ENCODE results near the gene ZNF830. TPM values are rescaled to one million over a fixed set of nuclear protein-coding genes. Genes with fewer than 3 reads are reported as not detected.

The ZNF830 gene
- total and polyA plus RNA-seq, 4 donors, result 3.6 to 6.9 (median 4.6) TPM

GRCh38 chr17:34998205-34998604 is 36.9 kb downstream of the ZNF830 start:
- H3K27ac ChIP-seq (ENCODE audit: low read depth in 1 of 2, low read length in 2 of 2), result no peak overlapping the region
- H3K9me3 ChIP-seq (ENCODE audit: control insufficient read depth in 4 of 4, low read length in 3 of 4), result no peaks in the 10 kb centered on the region
- H3K36me3 ChIP-seq (ENCODE audit: control insufficient read depth in 4 of 4, insufficient read depth in 3 of 4, low read depth in 1 of 4, low read length in 3 of 4), result peaks cover 0 to 32% (median 18%) of the 10 kb centered on the region in 4 donors
- no peaks in the 10 kb centered on the region for H3K27me3 ChIP-seq (ENCODE audit: control insufficient read depth in 4 of 4, insufficient read depth in 4 of 4, low read length in 3 of 4)
- DNase-seq (ENCODE audit: low spot score), result peak; percentile 81
- no peak overlapping the region for H3K9ac ChIP-seq (ENCODE audit: low read depth in 1 of 2, low read length in 2 of 2)
- H3K4me1 ChIP-seq (ENCODE audit: control insufficient read depth in 4 of 4, insufficient read depth in 4 of 4, low read length in 3 of 4), result no peaks in the 10 kb centered on the region
- WGBS, result 28% methylated on average over 5 of the region's 5 CpGs
- TF ChIP-seq RAD21 (IDR thresholded peaks at IDR 0.05), result peak; percentile 99
- no peak for TF ChIP-seq GABPA (IDR thresholded peaks at IDR 0.05 in 1 of 2, conservative IDR thresholded peaks at IDR 0.05 in 1 of 2)
- TF ChIP-seq ZBTB33 (IDR thresholded peaks at IDR 0.05), result no peak
- peak; percentile 91 for TF ChIP-seq CTCF (IDR thresholded peaks at IDR 0.05; ENCODE audit: low read depth, low read length, missing input control)
- no peak overlapping the region for H3K4me3 ChIP-seq (ENCODE audit: low read depth in 1 of 3, low read length in 3 of 3)

- WGBS, result 99% methylated on average over 2 of the region's 2 CpGs
- Histone ChIP-seq H3K36me3 (ENCODE audit: control insufficient read depth in 4 of 4, insufficient read depth in 3 of 4, low read depth in 1 of 4, low read length in 3 of 4) (peaks cover 0 to 25% (median 12%) of the 10 kb centered on the region in 4 donors), H3K4me3 (ENCODE audit: low read depth in 1 of 3, low read length in 3 of 3) (no peak overlapping the region)
Measured at GRCh38 chr17:34999456-34999855, 38.1 kb downstream of the ZNF830 start.

More at GRCh38 chr17:34999456-34999855, 38.1 kb downstream of the ZNF830 start:
- H3K27ac ChIP-seq (ENCODE audit: low read depth in 1 of 2, low read length in 2 of 2), result no peak overlapping the region
- DNase-seq (ENCODE audit: low spot score), result no peak
- H3K9ac ChIP-seq (ENCODE audit: low read depth in 1 of 2, low read length in 2 of 2), result no peak overlapping the region
- no peaks in the 10 kb centered on the region for H3K27me3 ChIP-seq (ENCODE audit: control insufficient read depth in 4 of 4, insufficient read depth in 4 of 4, low read length in 3 of 4)
- no peak for TF ChIP-seq MAX (IDR thresholded peaks at IDR 0.05)
- no peak for TF ChIP-seq ZBTB33 (IDR thresholded peaks at IDR 0.05)
- no peak for TF ChIP-seq FOXA1 (IDR thresholded peaks at IDR 0.05)
- no peak for TF ChIP-seq REST (IDR thresholded peaks at IDR 0.05)
- TF ChIP-seq YY1 (IDR thresholded peaks at IDR 0.05), result no peak
- no peak for TF ChIP-seq CTCF (IDR thresholded peaks at IDR 0.05; ENCODE audit: low read depth, low read length, missing input control)
- TF ChIP-seq NR2F2 (IDR thresholded peaks at IDR 0.05), result no peak
- no peak for TF ChIP-seq RAD21 (IDR thresholded peaks at IDR 0.05)
- TF ChIP-seq TAF1 (conservative IDR thresholded peaks at IDR 0.05), result no peak
- no peak for TF ChIP-seq HNF4A (conservative IDR thresholded peaks at IDR 0.05)
- TF ChIP-seq RXRA (IDR thresholded peaks at IDR 0.05), result no peak
- TF ChIP-seq GABPA (IDR thresholded peaks at IDR 0.05 in 1 of 2, conservative IDR thresholded peaks at IDR 0.05 in 1 of 2), result no peak
- TF ChIP-seq FOXA2 (IDR thresholded peaks at IDR 0.05), result no peak
- no peak for TF ChIP-seq SP1 (IDR thresholded peaks at IDR 0.05)
- no peaks in the 10 kb centered on the region for H3K4me1 ChIP-seq (ENCODE audit: control insufficient read depth in 4 of 4, insufficient read depth in 4 of 4, low read length in 3 of 4)
- H3K9me3 ChIP-seq (ENCODE audit: control insufficient read depth in 4 of 4, low read length in 3 of 4), result no peaks in the 10 kb centered on the region
